ENCODE data around the gene TAF9.

- TF ChIP-seq POLR2A (IDR thresholded peaks at IDR 0.05) (peak; percentile 51), CTCF (IDR thresholded peaks at IDR 0.05) (no peak), POLR2AphosphoS5 (IDR thresholded peaks at IDR 0.05) (peak in 2 of 3 donors; percentile 6 to 28), EP300 (IDR thresholded peaks at IDR 0.05; ENCODE audit: low read depth) (no peak)
These were observed 37.5 kb downstream of the TAF9 start for GRCh38 chr5:69331528-69332445.

Data from transverse colon (tissue), 4 donors.